Measurements from ENCODE around the gene PIP5K1C.

DNA sequence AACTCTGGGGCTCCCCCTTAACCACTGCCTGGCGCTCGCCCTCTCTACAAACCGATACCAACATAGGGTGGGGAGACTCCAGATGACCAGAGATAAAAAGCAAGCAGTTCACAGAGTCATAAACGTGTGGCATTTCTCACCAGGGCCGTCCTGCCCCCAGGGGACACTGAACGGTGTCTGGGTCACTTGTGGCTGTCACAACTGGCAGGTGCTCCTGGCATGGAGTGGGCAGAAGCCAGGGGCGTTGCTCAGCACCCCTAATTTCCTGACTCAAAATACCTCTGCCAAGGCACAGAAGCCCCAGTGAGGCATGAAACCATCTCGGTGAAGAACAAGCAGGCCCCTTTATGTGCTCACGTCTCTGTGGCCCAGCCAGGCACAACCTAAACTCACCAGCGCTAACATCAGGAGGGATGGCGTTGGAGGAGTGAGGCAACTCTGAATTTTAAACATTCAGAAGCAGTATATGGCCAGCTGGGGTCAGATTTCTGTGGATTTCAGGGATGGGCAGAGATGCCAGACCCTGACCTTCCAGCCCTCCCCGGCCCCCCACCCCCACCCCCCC is 1.8 kb downstream of the PIP5K1C start:
- TF ChIP-seq, protein P1, sequence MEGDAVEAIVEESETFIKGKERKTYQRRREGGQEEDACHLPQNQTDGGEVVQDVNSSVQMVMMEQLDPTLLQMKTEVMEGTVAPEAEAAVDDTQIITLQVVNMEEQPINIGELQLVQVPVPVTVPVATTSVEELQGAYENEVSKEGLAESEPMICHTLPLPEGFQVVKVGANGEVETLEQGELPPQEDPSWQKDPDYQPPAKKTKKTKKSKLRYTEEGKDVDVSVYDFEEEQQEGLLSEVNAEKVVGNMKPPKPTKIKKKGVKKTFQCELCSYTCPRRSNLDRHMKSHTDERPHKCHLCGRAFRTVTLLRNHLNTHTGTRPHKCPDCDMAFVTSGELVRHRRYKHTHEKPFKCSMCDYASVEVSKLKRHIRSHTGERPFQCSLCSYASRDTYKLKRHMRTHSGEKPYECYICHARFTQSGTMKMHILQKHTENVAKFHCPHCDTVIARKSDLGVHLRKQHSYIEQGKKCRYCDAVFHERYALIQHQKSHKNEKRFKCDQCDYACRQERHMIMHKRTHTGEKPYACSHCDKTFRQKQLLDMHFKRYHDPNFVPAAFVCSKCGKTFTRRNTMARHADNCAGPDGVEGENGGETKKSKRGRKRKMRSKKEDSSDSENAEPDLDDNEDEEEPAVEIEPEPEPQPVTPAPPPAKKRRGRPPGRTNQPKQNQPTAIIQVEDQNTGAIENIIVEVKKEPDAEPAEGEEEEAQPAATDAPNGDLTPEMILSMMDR (IDR thresholded peaks at IDR 0.05), result no peak
- TF ChIP-seq POLR2A (IDR thresholded peaks at IDR 0.05), result no peak

Measured in body of pancreas (tissue), 4 donors.